SK-N-SH (cell line): ENCODE data around the gene PLS3. TPM values are rescaled to one million over a fixed set of nuclear protein-coding genes. Genes with fewer than 3 reads are reported as not detected.

Experiments used
- CTCF ChIA-PET: fragments of 300-600, 350-600 bp; formaldehyde crosslinking; extraction: SDS; loops from one replicate; lab custom pipeline; 2021; lab: Yijun Ruan, JAX
- POLR2A ChIA-PET: fragments of 350-600 bp; sonication (Branson Sonifier 250); formaldehyde crosslinking; extraction: SDS; loops from one replicate; lab custom pipeline; 2020; ENCODE audit warnings: antibody characterized with exemption, inconsistent platforms; lab: Yijun Ruan, JAX
- DNase-seq: peaks from one replicate; pipeline ENCODE4 v3.0.0; 2012
- H2AFZ ChIP-seq: fragments of 200-600 bp; sonication (generic); 2 replicates; pipeline ENCODE4 v1.8.1; 2016; ENCODE audit warnings: antibody characterized with exemption, mild to moderate bottlenecking, low read depth
- H3F3A ChIP-seq: fragments of 200-600 bp; sonication (generic); replicated peaks from 2 replicates; pipeline ENCODE3; 2016; ENCODE audit warnings: antibody characterized with exemption, mild to moderate bottlenecking; ENCODE audit not compliant: insufficient read depth
- H3K27ac ChIP-seq, 2 experiments: fragments of 200-500 bp in 1 of 2; fragments of 200-600 bp in 1 of 2; sonication (Bioruptor generic) in 1 of 2; sonication (generic), shearing (Covaris generic) in 1 of 2; 2 replicates each; pipeline versions ENCODE4 v1.5.1 to v1.6.1; 2014 to 2016; ENCODE audit warnings: low read depth in 2 of 2, inconsistent platforms in 1 of 2, low read length in 1 of 2, mild to moderate bottlenecking in 1 of 2, mixed read lengths in 1 of 2
- H3K27me3 ChIP-seq: fragments of 200-600 bp; sonication (generic), shearing (Covaris generic); 2 replicates; pipeline ENCODE4 v1.6.1; 2016; ENCODE audit warnings: mixed run types; ENCODE audit not compliant: insufficient read depth
- H3K36me3 ChIP-seq, 2 experiments: fragments of 200-500 bp in 1 of 2; fragments of 200-600 bp in 1 of 2; sonication (Bioruptor generic) in 1 of 2; sonication (generic) in 1 of 2; replicated peaks in 1 of 2; 2 replicates each; pipeline versions ENCODE3 to v1.5.1; 2014 to 2016; ENCODE audit warnings: low read length in 1 of 2, mild to moderate bottlenecking in 1 of 2; ENCODE audit not compliant: insufficient read depth in 2 of 2, control insufficient read depth in 1 of 2
- H3K4me1 ChIP-seq, 2 experiments: fragments of 200-500 bp in 1 of 2; fragments of 200-600 bp in 1 of 2; sonication (Bioruptor generic) in 1 of 2; sonication (generic), shearing (Covaris generic) in 1 of 2; 2 replicates each; pipeline versions ENCODE4 v1.5.1 to v1.6.1; 2014 to 2016; ENCODE audit warnings: low read depth in 1 of 2, low read length in 1 of 2, mixed run types in 1 of 2; ENCODE audit not compliant: insufficient read depth in 2 of 2, control insufficient read depth in 1 of 2
- H3K4me2 ChIP-seq: fragments of 200-600 bp; sonication (generic), shearing (Covaris generic); 2 replicates; pipeline ENCODE4 v1.6.1; 2017; ENCODE audit warnings: mixed run types
- H3K4me3 ChIP-seq, 2 experiments: fragments of 200-500 bp in 1 of 2; fragments of 200-600 bp in 1 of 2; sonication (Bioruptor generic) in 1 of 2; sonication (generic), shearing (Covaris generic) in 1 of 2; 2 replicates each; pipeline versions ENCODE4 v1.5.1 to v1.8.1; 2014 to 2016; ENCODE audit warnings: low read depth in 2 of 2, inconsistent platforms in 1 of 2, low read length in 1 of 2, mild to moderate bottlenecking in 1 of 2, mixed read lengths in 1 of 2, moderate library complexity in 1 of 2
- H3K79me2 ChIP-seq: fragments of 200-600 bp; sonication (generic); 2 replicates; pipeline ENCODE4 v1.8.1; 2017; ENCODE audit warnings: mild to moderate bottlenecking; ENCODE audit not compliant: insufficient read depth
- H3K9ac ChIP-seq: fragments of 200-600 bp; sonication (generic); 2 replicates; pipeline ENCODE4 v1.6.1; 2017; ENCODE audit warnings: mixed run types
- H3K9me2 ChIP-seq: fragments of 200-600 bp; sonication (generic); 2 replicates; pipeline ENCODE4 v1.6.1; 2017; ENCODE audit warnings: mixed run types
- H3K9me3 ChIP-seq: fragments of 200-600 bp; sonication (generic); 2 replicates; pipeline ENCODE4 v1.6.1; 2017; ENCODE audit warnings: mixed run types, mild to moderate bottlenecking, moderate library complexity
- H4K20me1 ChIP-seq: fragments of 200-600 bp; sonication (generic); 2 replicates; pipeline ENCODE4 v1.6.1; 2017; ENCODE audit warnings: mild to moderate bottlenecking, mixed run types; ENCODE audit not compliant: insufficient read depth
- CHD2 ChIP-seq: fragments of 150-350 bp; IDR thresholded peaks from 2 replicates; pipeline ENCODE4 v1.6.1; 2018; ENCODE audit warnings: low read length; ENCODE audit not compliant: partially characterized antibody
- CTCF ChIP-seq: fragments of 200-600 bp; sonication (generic); IDR thresholded peaks from 2 replicates; pipeline ENCODE4 v1.6.1; 2017; ENCODE audit warnings: antibody characterized with exemption, mild to moderate bottlenecking, moderate library complexity
- ELF1 ChIP-seq: IDR thresholded peaks from 2 replicates; pipeline ENCODE4 v1.4.0; 2012
- EP300 ChIP-seq, 2 experiments: IDR thresholded peaks; 2 replicates each; pipeline versions ENCODE4 v1.4.0 to v1.6.1; 2012; ENCODE audit warnings: borderline replicate concordance in 1 of 2, low read depth in 1 of 2, low read length in 1 of 2
- FOXJ3 ChIP-seq: sonication (generic); formaldehyde crosslinking; IDR thresholded peaks from 2 replicates; pipeline ENCODE4 v1.5.1; 2020; ENCODE audit warnings: mild to moderate bottlenecking, missing genetic modification reagents
- IRF3 ChIP-seq: fragments of 150-350 bp; IDR thresholded peaks from 2 replicates; pipeline ENCODE4 v1.6.1; 2016; ENCODE audit warnings: mild to moderate bottlenecking, low read depth, low read length
- JUND ChIP-seq: IDR thresholded peaks from 2 replicates; pipeline ENCODE4 v1.4.0; 2012
- MEF2A ChIP-seq: IDR thresholded peaks from 2 replicates; pipeline ENCODE4 v1.4.0; 2012; ENCODE audit warnings: low read depth, borderline replicate concordance
- MXI1 ChIP-seq: IDR thresholded peaks from 2 replicates; pipeline ENCODE4 v1.6.1; 2012; ENCODE audit warnings: mild to moderate bottlenecking, low read depth, low read length, improper control_type of control experiment
- POLR2AphosphoS5 ChIP-seq: IDR thresholded peaks from 2 replicates; pipeline ENCODE4 v1.6.1; 2012; ENCODE audit warnings: low read depth, low read length
- RAD21 ChIP-seq: IDR thresholded peaks from 2 replicates; pipeline ENCODE4 v1.6.1; 2012; ENCODE audit warnings: mild to moderate bottlenecking, low read length
- REST ChIP-seq: IDR thresholded peaks from 2 replicates; pipeline ENCODE4 v1.6.1; 2012; ENCODE audit warnings: mild to moderate bottlenecking, low read depth, low read length, moderate library complexity
- RXRA ChIP-seq: IDR thresholded peaks from 2 replicates; pipeline ENCODE4 v1.4.0; 2012; ENCODE audit warnings: low read depth, mild to moderate bottlenecking, borderline replicate concordance
- SIN3A ChIP-seq: IDR thresholded peaks from 2 replicates; pipeline ENCODE4 v1.6.1; 2012; ENCODE audit warnings: low read depth, mild to moderate bottlenecking, low read length, moderate library complexity, borderline replicate concordance
- TAF1 ChIP-seq: IDR thresholded peaks from 2 replicates; pipeline ENCODE4 v1.6.1; 2012; ENCODE audit warnings: low read depth, mild to moderate bottlenecking, low read length, moderate library complexity, borderline replicate concordance
- USF1 ChIP-seq: IDR thresholded peaks from 2 replicates; pipeline ENCODE4 v1.4.0; 2012; ENCODE audit warnings: low read depth, borderline replicate concordance
- USF2 ChIP-seq: fragments of 150-350 bp; IDR thresholded peaks from 2 replicates; pipeline ENCODE4 v1.6.1; 2017; ENCODE audit warnings: antibody characterized with exemption, low read length, low read depth, borderline replicate concordance
- YY1 ChIP-seq: IDR thresholded peaks from 2 replicates; pipeline ENCODE4 v1.4.0; 2012; ENCODE audit warnings: low read depth, mild to moderate bottlenecking
- polyA plus RNA-seq, 3 experiments: library from polyadenylated mRNA; depleted of rRNA; stranded (reverse); fragments of >200 nt; gene quantifications; 2 replicates each; pipeline ENCODE4 v1.2.3, GENCODE V29; 2012

The PLS3 gene
- polyA plus RNA-seq, 1 of the 3 experiments (the other 2 are of a cell fraction), result 35.7 TPM

- TF ChIP-seq CTCF, result no peak
- TF ChIP-seq, all 33 proteins: peak for 0
Observed at GRCh38 chrX:115565888-115566287, 4.9 kb downstream of the PLS3 start (continued).

GRCh38 chrX:115571712-115572111, 10.7 kb downstream of the PLS3 start:
- H3K27ac ChIP-seq, result peak overlapping the region in 1 of 2 experiments; percentile 34; a peak in 1 of 4 replicates
- no peaks in the 10 kb centered on the region for H3F3A ChIP-seq
- no peaks in the 10 kb centered on the region for H3K9me2 ChIP-seq
- peaks cover 4% of the 10 kb centered on the region; the same call in 1 of the 2 replicates for H3K27me3 ChIP-seq
- H3K9ac ChIP-seq, result no peak overlapping the region
- POLR2A ChIA-PET, result no interaction called here
- CTCF ChIA-PET, result no interaction called here
- H3K79me2 ChIP-seq, result peaks cover 75% of the 10 kb centered on the region
- no peak for TF ChIP-seq JUND
- no peak for TF ChIP-seq USF2
- no peak for TF ChIP-seq FOXJ3 (CRISPR knock-in tag)
- no peak for TF ChIP-seq MXI1
- TF ChIP-seq MEF2A, result no peak
- no peak for TF ChIP-seq EP300 (IDR thresholded peaks at IDR 0.05; ENCODE audit: borderline replicate concordance in 1 of 2, low read depth in 1 of 2, low read length in 1 of 2)
- TF ChIP-seq YY1, result no peak
- TF ChIP-seq SIN3A, result no peak
- TF ChIP-seq TAF1, result no peak
- TF ChIP-seq IRF3, result no peak
- TF ChIP-seq POLR2AphosphoS5, result no peak
- no peak for TF ChIP-seq RAD21
- no peak for TF ChIP-seq USF1
- TF ChIP-seq CHD2, result no peak
- no peak for TF ChIP-seq REST
- TF ChIP-seq RXRA, result no peak
- TF ChIP-seq CTCF, result no peak
- TF ChIP-seq ELF1, result no peak
- no peaks in the 10 kb centered on the region for H3K9me3 ChIP-seq
- H3K4me1 ChIP-seq, result no peaks in the 10 kb centered on the region; a peak in 1 of 4 replicates
- no peaks in the 10 kb centered on the region for H4K20me1 ChIP-seq
- no peak for DNase-seq
- H2AFZ ChIP-seq, result no peak overlapping the region
- H3K36me3 ChIP-seq, result no peaks in the 10 kb centered on the region
- no peak overlapping the region for H3K4me3 ChIP-seq
- H3K4me2 ChIP-seq, result no peak overlapping the region
